HG02943 (cell line): Measurements from ENCODE around the gene NCKAP5.

Source experiments
- ATAC-seq: cut with Tn5 transposase; IDR thresholded peaks from one replicate; pipeline ENCODE4 v1.9.1; 2021; ENCODE audit warnings: mild to moderate bottlenecking, low read depth, moderate library complexity; ENCODE audit not compliant: unreplicated experiment

The NCKAP5 gene

GRCh38 chr2:133072837-133073694 is 495.2 kb downstream of the NCKAP5 start:
- ATAC-seq, result no peak

- no peak for ATAC-seq
Observed at GRCh38 chr2:133063775-133064174, 504.5 kb downstream of the NCKAP5 start.

GRCh38 chr2:133062931-133063665 is 505.2 kb downstream of the NCKAP5 start:
- ATAC-seq, result no peak

- no peak for ATAC-seq
Observed at GRCh38 chr2:133061874-133062593, 506.2 kb downstream of the NCKAP5 start.

GRCh38 chr2:133054297-133054696 is 514.0 kb downstream of the NCKAP5 start:
- no peak for ATAC-seq

- ATAC-seq, result no peak
Observed at GRCh38 chr2:133053541-133053940, 514.7 kb downstream of the NCKAP5 start.

- no peak for ATAC-seq
Observed at GRCh38 chr2:133045787-133046186, 522.5 kb downstream of the NCKAP5 start.

- no peak for ATAC-seq
Observed at GRCh38 chr2:133044556-133044955, 523.7 kb downstream of the NCKAP5 start.

- ATAC-seq, result no peak
Observed at GRCh38 chr2:133040170-133040569, 528.1 kb downstream of the NCKAP5 start.

- ATAC-seq, result no peak
Observed at GRCh38 chr2:133039531-133039930, 528.7 kb downstream of the NCKAP5 start.

- no peak for ATAC-seq
Observed at GRCh38 chr2:133026536-133027177, 541.6 kb downstream of the NCKAP5 start.

GRCh38 chr2:133025004-133025403 is 543.3 kb downstream of the NCKAP5 start:
- ATAC-seq, result no peak

GRCh38 chr2:133012847-133013734 is 555.2 kb downstream of the NCKAP5 start:
- ATAC-seq, result no peak

- no peak for ATAC-seq
Observed at GRCh38 chr2:133004623-133005022, 563.6 kb downstream of the NCKAP5 start.

- no peak for ATAC-seq
Observed at GRCh38 chr2:132999421-132999820, 568.8 kb downstream of the NCKAP5 start.

GRCh38 chr2:132998221-132998620 is 570.0 kb downstream of the NCKAP5 start:
- no peak for ATAC-seq

- ATAC-seq, result no peak
Observed at GRCh38 chr2:132991471-132992045, 576.7 kb downstream of the NCKAP5 start.

GRCh38 chr2:132984731-132985130 is 583.5 kb downstream of the NCKAP5 start:
- no peak for ATAC-seq

- no peak for ATAC-seq
Observed at GRCh38 chr2:132980304-132980703, 588.0 kb downstream of the NCKAP5 start.
